H1 (cell line): ENCODE data around the gene PDS5A. TPM values are rescaled to one million over a fixed set of nuclear protein-coding genes. Genes with fewer than 3 reads are reported as not detected.

ENCODE experiments used
- CTCF ChIA-PET: fragments of 300-600 bp; sonication (Branson Sonifier 250); formaldehyde crosslinking; loops from one replicate; lab custom pipeline; 2021; ENCODE audit not compliant: partially characterized antibody; lab: Charles Lee
- POLR2A ChIA-PET: fragments of 300-600 bp; sonication (Branson Sonifier 250); formaldehyde crosslinking; loops from one replicate; lab custom pipeline; 2021; ENCODE audit warnings: inconsistent platforms; ENCODE audit not compliant: partially characterized antibody; lab: Charles Lee
- DNase-seq, 2 experiments: peaks; one replicate each; pipeline versions ENCODE4 v3.0.0 to v3.0.0-alpha.2; 2010 to 2022; ENCODE audit warnings: low spot score in 2 of 2, low read depth in 1 of 2, mixed read lengths in 1 of 2
- FAIRE-seq: peaks from 2 replicates; lab custom pipeline; 2011; peaks lifted over from hg19 to GRCh38; lab: Jason Lieb, UNC
- H2AFZ ChIP-seq: 2 replicates; pipeline ENCODE4 v1.8.1; 2012; ENCODE audit warnings: low read length, inconsistent platforms
- H2AK5ac ChIP-seq: 2 replicates; pipeline ENCODE4 v1.6.1; 2013; ENCODE audit warnings: low read depth, low read length
- H2BK120ac ChIP-seq: replicated peaks from 2 replicates; pipeline ENCODE3; 2013; ENCODE audit warnings: low read depth, low read length, inconsistent platforms
- H2BK12ac ChIP-seq: 2 replicates; pipeline ENCODE4 v1.6.1; 2013; ENCODE audit warnings: low read depth, low read length
- H2BK15ac ChIP-seq: 2 replicates; pipeline ENCODE4 v1.6.1; 2013; ENCODE audit warnings: low read length
- H2BK20ac ChIP-seq: 2 replicates; pipeline ENCODE4 v1.6.1; 2013; ENCODE audit warnings: low read length
- H2BK5ac ChIP-seq: 2 replicates; pipeline ENCODE4 v1.6.1; 2013; ENCODE audit warnings: low read depth, low read length
- H3K14ac ChIP-seq: 2 replicates; pipeline ENCODE4 v1.6.1; 2013; ENCODE audit warnings: inconsistent platforms; ENCODE audit not compliant: insufficient read length
- H3K18ac ChIP-seq: 2 replicates; pipeline ENCODE4 v1.6.1; 2013; ENCODE audit warnings: low read length; ENCODE audit errors: extremely low read depth
- H3K23ac ChIP-seq: 2 replicates; pipeline ENCODE4 v1.6.1; 2013; ENCODE audit warnings: inconsistent platforms; ENCODE audit not compliant: insufficient read length
- H3K23me2 ChIP-seq: 2 replicates; pipeline ENCODE4 v1.6.1; 2013; ENCODE audit warnings: low read depth, low read length
- H3K27ac ChIP-seq: 2 replicates; pipeline ENCODE4 v1.6.1; 2011; ENCODE audit warnings: low read depth, low read length, inconsistent platforms
- H3K27me3 ChIP-seq, 4 experiments: replicated peaks in 1 of 4; 1 replicate in 1 of 4; 2 replicates in 3 of 4; pipeline versions ENCODE4 v1.6.1 to v1.8.1; 2011 to 2013; ENCODE audit warnings: low read length in 3 of 4, mild to moderate bottlenecking in 3 of 4, inconsistent platforms in 2 of 4, mixed read lengths in 2 of 4, moderate library complexity in 1 of 4; ENCODE audit not compliant: control insufficient read depth in 3 of 4, insufficient read depth in 3 of 4; ENCODE audit errors: extremely low read depth in 1 of 4
- H3K36me3 ChIP-seq, 4 experiments: 2 replicates each; pipeline versions ENCODE4 v1.6.1 to v1.8.1; 2011 to 2013; ENCODE audit warnings: mild to moderate bottlenecking in 4 of 4, low read length in 3 of 4, moderate library complexity in 2 of 4, control low read depth in 1 of 4, inconsistent platforms in 1 of 4; ENCODE audit not compliant: insufficient read depth in 4 of 4, control insufficient read depth in 2 of 4
- H3K4ac ChIP-seq: replicated peaks from 2 replicates; pipeline ENCODE3; 2013; ENCODE audit warnings: low read length, low read depth, mixed read lengths, inconsistent platforms; ENCODE audit not compliant: insufficient read length
- H3K4me1 ChIP-seq, 4 experiments: replicated peaks in 1 of 4; 1 replicate in 1 of 4; 2 replicates in 3 of 4; pipeline versions ENCODE4 v1.6.1 to v1.8.1; 2011 to 2013; ENCODE audit warnings: low read length in 3 of 4, inconsistent platforms in 2 of 4, mixed read lengths in 1 of 4; ENCODE audit not compliant: insufficient read depth in 4 of 4, control insufficient read depth in 3 of 4
- H3K4me2 ChIP-seq, 2 experiments: 2 replicates each; pipeline versions ENCODE4 v1.6.1 to v1.8.1; 2011 to 2013; ENCODE audit warnings: low read depth in 2 of 2, low read length in 2 of 2, control low read depth in 1 of 2, inconsistent platforms in 1 of 2, mild to moderate bottlenecking in 1 of 2; ENCODE audit not compliant: insufficient read depth in 1 of 2
- H3K4me3 ChIP-seq, 4 experiments: fragments of 200-600, 300-600 bp in 1 of 4; sonication (generic), shearing (Covaris generic), sonication (Bioruptor Twin) in 1 of 4; 2 replicates each; pipeline versions ENCODE4 v1.5.1 to v1.8.1; 2011 to 2016; ENCODE audit warnings: low read length in 4 of 4, low read depth in 3 of 4, control low read depth in 2 of 4, inconsistent platforms in 2 of 4, mild to moderate bottlenecking in 2 of 4, mixed read lengths in 1 of 4, moderate library complexity in 1 of 4; ENCODE audit not compliant: insufficient read depth in 2 of 4; ENCODE audit errors: extremely low read depth in 1 of 4
- H3K56ac ChIP-seq: replicated peaks from 2 replicates; pipeline ENCODE3; 2013; ENCODE audit warnings: low read depth, mild to moderate bottlenecking, mixed read lengths, low read length, inconsistent platforms; ENCODE audit not compliant: insufficient read length
- H3K79me1 ChIP-seq: 2 replicates; pipeline ENCODE4 v1.6.1; 2013; ENCODE audit warnings: low read depth, low read length, control low read depth
- H3K79me2 ChIP-seq, 2 experiments: 2 replicates each; pipeline versions ENCODE4 v1.6.1 to v1.8.1; 2012 to 2013; ENCODE audit warnings: low read length in 2 of 2, mild to moderate bottlenecking in 2 of 2, inconsistent platforms in 1 of 2; ENCODE audit not compliant: insufficient read depth in 2 of 2, control insufficient read depth in 1 of 2
- H3K9ac ChIP-seq, 4 experiments: replicated peaks in 1 of 4; 1 replicate in 1 of 4; 2 replicates in 3 of 4; pipeline versions ENCODE4 v1.6.1 to v1.8.1; 2011 to 2013; ENCODE audit warnings: low read depth in 3 of 4, low read length in 3 of 4, control low read depth in 2 of 4, mild to moderate bottlenecking in 2 of 4, moderate library complexity in 2 of 4, inconsistent platforms in 1 of 4; ENCODE audit errors: extremely low read depth in 1 of 4
- H3K9me3 ChIP-seq, 2 experiments: 2 replicates each; pipeline versions ENCODE4 v1.6.1 to v1.8.1; 2012 to 2013; ENCODE audit warnings: mild to moderate bottlenecking in 2 of 2, moderate library complexity in 2 of 2, control low read depth in 1 of 2, inconsistent platforms in 1 of 2, low read depth in 1 of 2, low read length in 1 of 2, mixed read lengths in 1 of 2; ENCODE audit not compliant: insufficient read depth in 2 of 2
- H4K20me1 ChIP-seq, 2 experiments: replicated peaks in 1 of 2; 2 replicates each; pipeline versions ENCODE3 to v1.8.1; 2011 to 2013; ENCODE audit warnings: inconsistent platforms in 2 of 2, low read length in 2 of 2, mild to moderate bottlenecking in 1 of 2; ENCODE audit not compliant: insufficient read depth in 2 of 2, control insufficient read depth in 1 of 2
- H4K5ac ChIP-seq: 2 replicates; pipeline ENCODE4 v1.6.1; 2013; ENCODE audit warnings: low read length, low read depth, mixed read lengths, inconsistent platforms; ENCODE audit not compliant: insufficient read length
- H4K8ac ChIP-seq: 2 replicates; pipeline ENCODE4 v1.8.0; 2013; ENCODE audit warnings: mild to moderate bottlenecking, moderate library complexity, low read length, inconsistent platforms; ENCODE audit not compliant: insufficient read depth; ENCODE audit errors: extremely low read depth
- H4K91ac ChIP-seq: replicated peaks from 2 replicates; pipeline ENCODE3; 2013; ENCODE audit warnings: low read length, mixed read lengths, inconsistent platforms; ENCODE audit not compliant: insufficient read length
- CHD2 ChIP-seq: IDR thresholded peaks from 2 replicates; pipeline ENCODE4 v1.6.1; 2012; ENCODE audit warnings: low read length, improper control_type of control experiment
- CTBP2 ChIP-seq: IDR thresholded peaks from 2 replicates; pipeline ENCODE4 v1.7.0; 2011; ENCODE audit warnings: borderline replicate concordance, mild to moderate bottlenecking, moderate library complexity, mixed read lengths, low read length; ENCODE audit not compliant: insufficient read depth, insufficient read length
- HDAC6 ChIP-seq: IDR thresholded peaks from one replicate; pipeline ENCODE4 v1.7.1; 2012; ENCODE audit warnings: low read depth, mild to moderate bottlenecking, inconsistent platforms, low read length, moderate library complexity
- SP1 ChIP-seq: IDR thresholded peaks from 2 replicates; pipeline ENCODE4 v1.6.1; 2011; ENCODE audit warnings: low read depth, low read length
- WGBS, 2 experiments: shearing (Covaris generic) in 1 of 2; methylation state at CpG; one replicate each; pipeline versions ENCODE4 v1.1.6 to v1.1.7; 2013 to 2015; ENCODE audit warnings: low lambda C conversion rate in 2 of 2, mixed read lengths in 2 of 2, inconsistent platforms in 1 of 2, low coverage in 1 of 2, missing lambda C conversion rate in 1 of 2; ENCODE audit not compliant: insufficient replicate concordance in 2 of 2, insufficient coverage in 1 of 2, insufficient read length in 1 of 2; ENCODE audit errors: extremely low coverage in 1 of 2, missing lambda C conversion rate in 1 of 2; 5-methylcytosine and 5-hydroxymethylcytosine counted together
- polyA plus RNA-seq, 7 experiments: library from polyadenylated mRNA; depleted of rRNA in 3 of 7; stranded (reverse) in 5 of 7; unstranded in 2 of 7; fragments of >200 nt in 5 of 7; fragments of 200-250 nt in 2 of 7; gene quantifications; 1 replicate in 5 of 7; 2 replicates in 1 of 7; 4 replicates in 1 of 7; pipeline versions ENCODE4 v1.2.1 to v1.2.3, GENCODE V29; 2011 to 2013; ENCODE audit warnings: missing spikeins in 2 of 7, mixed read lengths in 2 of 7
- total RNA-seq: library from RNA; stranded (reverse); fragmentation: NEBNext Ultra II Directional; extraction: Animal tissue kit (Norgen Biotek cat#: 25700); gene quantifications from 2 replicates; pipeline ENCODE4 v1.2.1, GENCODE V29; 2021
- TF ChIP-seq, protein P1 (sequence below): IDR thresholded peaks from 2 replicates; pipeline ENCODE4 v1.6.1; 2012; ENCODE audit warnings: inconsistent platforms

The PDS5A gene
- total and polyA plus RNA-seq, 2 of the 8 experiments (the other 6 are each of a cell fraction or from before 2014, with no cell fraction given): 15.5 to 76.6 TPM

DNA sequence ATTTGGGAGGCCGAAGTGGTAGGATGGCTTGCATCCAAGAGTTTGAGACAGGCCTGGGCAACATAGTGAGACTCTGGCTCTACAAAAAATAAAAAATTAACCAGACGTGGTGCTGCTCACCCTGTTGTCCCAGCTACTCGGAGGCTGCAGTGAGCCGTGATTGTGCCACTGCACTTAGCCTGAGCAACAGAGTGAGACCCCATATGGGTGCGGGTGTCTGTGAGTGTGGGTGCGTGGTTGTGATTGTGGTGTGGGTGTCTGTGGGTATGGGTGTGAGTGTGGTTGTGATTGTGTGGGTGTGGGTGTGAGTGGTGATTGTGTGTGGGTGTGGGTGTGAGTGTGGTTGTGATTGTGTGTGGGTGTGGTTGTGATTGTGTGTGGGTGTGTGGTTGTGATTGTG is 165.2 kb downstream of the PDS5A start:
- Histone ChIP-seq H2BK20ac (no peak overlapping the region), H4K8ac (no peak overlapping the region), H2AFZ (no peak overlapping the region), H3K18ac (no peak overlapping the region), H3K36me3 (no peaks in the 10 kb centered on the region), H2BK120ac (no peak overlapping the region), H3K4me1 (no peaks in the 10 kb centered on the region), H3K79me1 (no peaks in the 10 kb centered on the region), H3K4me2 (no peak overlapping the region), H3K14ac (no peak overlapping the region), H3K27ac (no peak overlapping the region), H2BK12ac (no peak overlapping the region), H2AK5ac (no peak overlapping the region), H3K9me3 (no peaks in the 10 kb centered on the region), H2BK5ac (no peak overlapping the region), H3K4me3 (no peak overlapping the region), H4K5ac (no peak overlapping the region), H3K4ac (no peak overlapping the region), H4K91ac (no peak overlapping the region), H3K9ac (no peak overlapping the region), H3K79me2 (no peaks in the 10 kb centered on the region), H3K56ac (no peak overlapping the region), H2BK15ac (no peak overlapping the region), H3K23me2 (peaks cover 21% of the 10 kb centered on the region; the same call in 1 of the 2 replicates), H3K27me3 (no peaks in the 10 kb centered on the region), H4K20me1 (peaks cover 0 to 7% of the 10 kb centered on the region in 2 experiments), H3K23ac (no peak overlapping the region)
- CTCF ChIA-PET: interaction anchor here (0.9 to 1.2 kb wide), 2 partner anchors 117 to 343 kb away, joined by 4 to 5 read pairs; no protein-coding TSS in a partner anchor
- 94% methylated on average over 6 of the region's 6 CpGs; no CpG with 5 or more reads in 1 of the 2 experiments for WGBS, 2 experiments
- POLR2A ChIA-PET: interaction anchor here (1.6 kb wide), 1 partner anchor 17 kb away, joined by 3 read pairs; no protein-coding TSS in a partner anchor
- FAIRE-seq (no peak), DNase-seq (no peak)
- no peak for TF ChIP-seq SP1
- TF ChIP-seq, protein P1, sequence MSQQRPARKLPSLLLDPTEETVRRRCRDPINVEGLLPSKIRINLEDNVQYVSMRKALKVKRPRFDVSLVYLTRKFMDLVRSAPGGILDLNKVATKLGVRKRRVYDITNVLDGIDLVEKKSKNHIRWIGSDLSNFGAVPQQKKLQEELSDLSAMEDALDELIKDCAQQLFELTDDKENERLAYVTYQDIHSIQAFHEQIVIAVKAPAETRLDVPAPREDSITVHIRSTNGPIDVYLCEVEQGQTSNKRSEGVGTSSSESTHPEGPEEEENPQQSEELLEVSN: no peak
- no peak for TF ChIP-seq CTBP2
- TF ChIP-seq HDAC6: no peak
- no peak for TF ChIP-seq CHD2
